ENCODE measurements around the gene SLC17A7. TPM values are rescaled to one million over a fixed set of nuclear protein-coding genes. Genes with fewer than 3 reads are reported as not detected.
"Not testable (repeated sequence)": the region's sequence is repeated elsewhere in the genome, so short reads cannot be mapped to it uniquely, and the experiment has no call there.

The SLC17A7 gene
- under 1 TPM; 0.25 to 0.61 (median 0.45) TPM for polyA plus RNA-seq (ENCODE audit: insufficient read length in 4 of 4)

GRCh38 chr19:49441210-49441959 lies at the start of gene SLC17A7:
Gene SLC17A7, minus strand, starts transcription at chr19:49441527. Its CDS starts 148 bp downstream, at chr19:49441379.
- DNase-seq (ENCODE audit: low read depth in 4 of 4, low spot score in 2 of 4) = no peak

- no peak for DNase-seq (ENCODE audit: low read depth in 4 of 4, low spot score in 2 of 4)
Observed at GRCh38 chr19:49490287-49491029, 49.1 kb upstream of the SLC17A7 start.

- DNase-seq (ENCODE audit: low read depth in 4 of 4, low spot score in 2 of 4) = no peak
Observed at GRCh38 chr19:49489601-49490167, 48.4 kb upstream of the SLC17A7 start.

- no peak for DNase-seq (ENCODE audit: low read depth in 4 of 4, low spot score in 2 of 4)
Observed at GRCh38 chr19:49488863-49489537, 47.7 kb upstream of the SLC17A7 start.

GRCh38 chr19:49488046-49488862 lies 46.9 kb upstream of the SLC17A7 start:
- DNase-seq (ENCODE audit: low read depth in 4 of 4, low spot score in 2 of 4) = no peak

- peak; percentile 98 to 100 (median 100) for DNase-seq (ENCODE audit: low read depth in 4 of 4, low spot score in 2 of 4)
Observed at GRCh38 chr19:49487277-49488045, 46.1 kb upstream of the SLC17A7 start, which contains the start of gene RPL13A. Gene RPL13A, plus strand, starts transcription at chr19:49487608. Its CDS starts 22 bp downstream, at chr19:49487630.

GRCh38 chr19:49486710-49487276 lies 45.5 kb upstream of the SLC17A7 start:
- no peak for DNase-seq (ENCODE audit: low read depth in 4 of 4, low spot score in 2 of 4)

DNA sequence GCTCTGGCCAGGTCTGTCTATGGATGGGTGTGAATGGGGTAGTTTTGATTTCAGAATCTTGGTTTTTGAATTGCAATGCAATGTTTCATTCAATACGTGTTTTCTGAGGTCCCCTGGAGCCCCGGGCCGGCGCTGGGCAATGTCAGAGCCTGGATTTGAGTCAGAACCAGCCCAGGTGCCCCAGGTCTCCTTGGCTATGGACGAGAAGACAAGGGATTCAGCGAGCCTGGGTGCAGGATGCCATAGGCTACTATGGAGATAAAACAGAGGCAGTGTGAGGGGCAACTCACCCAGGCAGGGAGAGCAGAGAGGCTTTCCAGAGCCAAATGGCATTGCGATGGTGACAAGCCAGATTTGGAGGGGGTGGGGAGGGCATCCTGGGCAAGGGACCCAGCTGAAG lies 44.9 kb upstream of the SLC17A7 start:
- no peak for DNase-seq (ENCODE audit: low read depth in 4 of 4, low spot score in 2 of 4)

GRCh38 chr19:49481020-49481683 lies 39.8 kb upstream of the SLC17A7 start:
- no peak for DNase-seq (ENCODE audit: low read depth in 4 of 4, low spot score in 2 of 4)

GRCh38 chr19:49479975-49480628 lies 38.8 kb upstream of the SLC17A7 start:
- no peak for DNase-seq (ENCODE audit: low read depth in 4 of 4, low spot score in 2 of 4)

DNA sequence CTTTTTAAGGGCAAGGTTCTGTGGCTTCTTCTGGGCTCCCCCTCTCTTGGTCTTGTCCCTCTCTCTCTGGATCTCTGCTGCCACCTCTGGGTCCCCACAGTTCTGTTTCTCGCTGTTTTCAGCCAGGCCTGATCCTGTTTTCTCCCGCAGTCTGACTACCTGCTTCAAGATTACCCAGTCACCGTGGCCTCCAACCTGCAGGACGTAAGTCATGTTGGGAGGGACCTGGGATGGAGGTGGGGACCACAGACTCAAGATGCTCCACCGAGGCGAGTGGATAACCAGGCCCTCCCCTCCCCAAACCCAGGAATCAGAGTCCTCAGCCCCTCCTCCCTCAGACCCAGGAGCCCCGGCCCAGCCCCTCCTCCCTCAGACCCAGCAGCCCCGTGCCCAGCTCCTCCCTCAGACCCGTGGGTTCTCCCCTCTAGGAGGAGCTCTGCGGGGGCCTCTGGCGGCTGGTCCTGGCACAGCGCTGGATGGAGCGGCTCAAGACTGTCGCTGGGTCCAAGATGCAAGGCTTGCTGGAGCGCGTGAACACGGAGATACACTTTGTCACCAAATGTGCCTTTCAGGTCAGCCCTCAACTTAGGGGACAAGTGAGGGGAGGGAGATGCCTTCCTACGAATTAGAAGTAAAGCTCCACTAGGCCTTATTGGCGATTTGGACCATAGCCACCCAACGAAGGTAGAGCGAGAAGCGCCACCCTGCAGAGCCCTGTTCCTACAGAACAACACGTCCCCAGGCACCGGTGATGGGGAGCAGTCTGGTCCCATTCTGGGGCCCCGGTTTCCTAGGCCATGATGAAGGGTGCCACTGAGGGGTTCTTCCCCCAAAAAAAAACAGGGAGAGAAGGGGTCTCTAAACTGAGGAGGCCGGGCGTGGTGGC lies 34.9 kb upstream of the SLC17A7 start:
- DNase-seq (ENCODE audit: low read depth in 4 of 4, low spot score in 2 of 4) = no peak

GRCh38 chr19:49475191-49475917 lies 34.0 kb upstream of the SLC17A7 start:
- no peak for DNase-seq (ENCODE audit: low read depth in 4 of 4, low spot score in 2 of 4)

- no peak for DNase-seq (ENCODE audit: low read depth in 4 of 4, low spot score in 2 of 4)
Observed at GRCh38 chr19:49474542-49474924, 33.2 kb upstream of the SLC17A7 start.

DNA sequence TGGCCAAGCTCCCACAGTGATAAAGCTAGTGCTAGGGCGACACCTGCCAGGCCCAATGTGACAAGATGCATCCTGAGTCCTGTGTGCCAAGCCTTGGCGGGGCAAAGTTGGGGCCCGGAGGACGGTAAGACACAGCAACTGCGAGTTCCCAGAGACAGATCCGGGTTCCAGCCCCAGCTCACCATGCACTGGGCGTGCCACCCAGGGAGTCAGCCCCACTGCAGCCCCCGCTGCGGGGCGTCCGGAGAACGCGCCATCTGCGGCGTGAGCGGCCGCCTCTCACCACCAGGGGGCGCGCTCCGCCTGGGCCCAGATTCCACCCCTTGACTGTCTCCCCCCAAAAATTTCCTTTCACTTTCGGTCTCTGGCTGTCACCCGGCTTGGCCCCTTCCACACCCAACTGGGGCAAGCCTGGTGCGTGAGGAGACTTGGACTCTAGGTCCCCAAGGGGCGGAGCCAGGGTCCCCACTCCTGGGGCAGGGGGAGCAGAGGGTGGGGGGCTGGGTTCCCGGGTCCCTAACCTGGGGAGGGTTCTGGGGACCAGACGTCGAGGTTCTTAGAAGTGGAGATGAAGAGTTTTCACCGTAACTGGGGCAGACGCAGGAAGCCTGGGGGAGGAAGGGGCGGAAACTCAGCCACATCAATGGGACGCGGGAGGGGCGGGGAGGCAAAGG lies 32.7 kb upstream of the SLC17A7 start, which contains the start of gene FLT3LG:
Gene FLT3LG, plus strand, starts transcription at position 348 of the 674 bp plus-strand sequence. CDS start 425 bp downstream, outside the sequence.
- DNase-seq (ENCODE audit: low read depth in 4 of 4, low spot score in 2 of 4) = no peak

DNA sequence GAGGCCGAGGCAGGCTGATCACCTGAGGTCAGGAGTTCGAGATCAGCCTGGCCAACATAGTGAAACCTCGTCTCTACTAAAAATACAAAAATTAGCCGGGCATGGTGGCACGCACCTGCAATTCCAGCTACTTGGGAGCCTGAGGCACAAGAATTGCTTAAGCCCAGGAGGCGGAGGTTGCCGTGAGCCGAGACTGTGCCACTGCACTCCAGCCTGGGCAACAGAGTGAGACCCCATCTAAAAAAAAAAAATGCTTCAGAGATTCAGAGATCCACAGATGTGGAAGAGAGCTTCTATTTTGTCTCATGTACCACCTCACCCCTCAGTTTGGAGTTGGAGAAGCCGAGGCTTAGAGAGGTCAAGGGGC lies 32.2 kb upstream of the SLC17A7 start:
- not testable (repeated sequence) for DNase-seq (ENCODE audit: low read depth in 4 of 4, low spot score in 2 of 4)

GRCh38 chr19:49472936-49473335 lies 31.6 kb upstream of the SLC17A7 start:
- DNase-seq (ENCODE audit: low read depth in 4 of 4, low spot score in 2 of 4) = no peak

Data from left renal cortex interstitium (tissue), 4 donors.